Central memory CD4-positive, alpha-beta T cell (primary cell): ENCODE results near the gene ACTA2.

ENCODE experiments used
- DNase-seq: peaks from one replicate; pipeline ENCODE4 v3.0.0; 2022

ACTA2 gene

DNA sequence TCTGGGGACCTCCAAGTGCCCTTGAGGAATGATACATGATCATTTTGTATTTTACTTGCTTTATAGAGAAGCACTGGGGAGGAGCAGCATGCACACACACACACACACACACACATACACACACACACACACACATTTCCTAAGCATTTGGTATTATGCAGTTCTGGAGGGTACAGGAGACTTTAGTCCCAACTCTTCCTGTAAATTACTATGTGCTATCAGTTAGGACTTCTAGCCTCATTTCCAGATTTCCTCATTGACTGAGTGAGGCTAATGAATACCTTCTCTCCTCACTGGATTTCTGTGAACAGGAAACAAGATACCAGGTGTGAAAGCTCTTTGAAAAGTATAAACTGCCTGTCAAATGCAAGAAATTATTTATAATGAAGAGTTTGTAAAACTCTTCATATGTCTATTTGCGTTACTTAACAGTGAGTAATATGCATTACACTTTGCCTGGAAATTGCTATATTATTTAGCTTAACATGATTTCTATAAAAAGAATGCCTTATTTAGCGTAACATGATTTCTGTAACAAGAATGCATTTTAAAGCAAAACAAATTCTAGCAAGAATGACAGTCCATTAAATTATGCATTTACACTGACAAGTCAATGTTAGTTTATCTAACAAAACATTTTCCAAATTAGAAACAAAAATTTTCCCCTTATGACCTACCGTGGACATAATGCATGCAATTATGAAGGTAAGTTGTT is 34.2 kb downstream of the ACTA2 start:
- no peak for DNase-seq

DNA sequence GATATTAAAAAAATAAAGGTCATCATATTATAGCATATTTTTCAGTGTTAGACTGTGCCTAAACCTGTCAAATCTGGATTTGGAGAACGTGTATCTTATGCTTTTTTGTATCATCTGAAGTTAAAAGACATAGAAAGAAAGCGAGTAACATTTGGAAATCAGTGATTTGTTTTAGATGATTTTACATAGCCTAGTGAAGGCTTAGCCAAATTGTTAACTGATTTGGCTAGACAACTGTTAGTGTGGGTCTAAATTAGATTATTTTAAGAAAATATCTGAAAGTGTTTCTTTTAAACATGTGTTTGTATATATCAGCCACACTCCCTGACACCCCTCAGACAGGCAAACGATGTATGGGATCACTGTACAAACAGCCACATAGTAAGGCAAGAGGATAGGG is 35.6 kb downstream of the ACTA2 start:
- DNase-seq: no peak

DNA sequence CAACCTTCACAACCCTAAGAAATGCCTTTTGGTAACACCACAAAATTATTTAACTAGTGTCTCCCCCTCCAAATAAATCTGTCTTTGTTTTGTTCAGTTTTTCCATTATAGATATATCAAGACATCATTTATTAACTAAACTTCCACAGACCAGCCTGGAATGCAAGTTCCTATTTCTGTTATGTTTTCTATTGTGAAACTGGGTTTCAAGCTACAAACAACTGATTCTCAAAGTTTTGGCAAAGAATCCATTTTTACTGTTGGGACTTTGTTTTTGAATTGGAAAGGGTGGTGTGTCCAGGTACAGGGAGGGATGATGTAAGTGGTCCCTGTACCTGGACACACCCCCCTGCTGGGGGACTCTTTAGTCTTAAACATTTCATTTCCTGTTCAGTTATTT is 36.3 kb downstream of the ACTA2 start:
- DNase-seq: no peak

DNA sequence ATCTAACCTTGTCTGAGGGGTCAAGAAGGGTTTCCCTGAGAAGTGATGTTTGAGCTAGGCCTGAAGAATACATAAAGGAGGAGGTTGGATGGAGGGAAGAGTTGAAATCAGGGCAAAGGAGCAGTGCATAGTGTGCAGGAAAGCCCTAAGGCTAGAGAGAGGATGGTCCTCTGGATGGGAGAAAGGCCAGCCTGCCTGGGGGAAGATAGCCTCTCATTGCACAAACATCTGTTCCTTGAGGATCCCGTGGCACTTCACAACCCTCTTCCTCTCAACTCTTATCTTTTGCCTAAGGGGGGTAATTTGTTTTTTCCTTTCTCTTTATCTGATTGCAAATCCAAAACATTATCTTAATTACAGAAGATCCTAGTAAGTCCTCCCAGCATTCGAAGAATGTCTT is 36.8 kb downstream of the ACTA2 start:
- no peak for DNase-seq

DNA sequence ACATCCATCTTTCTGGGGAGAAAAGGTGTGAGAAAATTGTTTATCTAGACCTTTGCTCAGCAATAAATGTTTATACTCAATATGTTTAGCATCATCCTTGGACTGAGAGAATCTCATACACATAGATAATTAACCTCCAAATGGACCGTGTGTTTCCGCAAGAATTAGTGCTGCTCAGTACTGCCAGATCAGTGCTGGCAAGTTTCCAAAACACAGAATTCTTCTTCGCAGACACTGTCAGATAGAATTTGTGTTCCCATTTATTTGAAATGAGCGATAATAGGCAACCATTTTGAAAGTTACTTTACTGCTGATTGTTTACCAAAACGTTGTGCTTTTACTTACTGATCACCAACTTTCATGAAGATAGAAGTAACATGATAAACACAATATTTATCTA is 38.8 kb downstream of the ACTA2 start:
- DNase-seq: no peak

DNA sequence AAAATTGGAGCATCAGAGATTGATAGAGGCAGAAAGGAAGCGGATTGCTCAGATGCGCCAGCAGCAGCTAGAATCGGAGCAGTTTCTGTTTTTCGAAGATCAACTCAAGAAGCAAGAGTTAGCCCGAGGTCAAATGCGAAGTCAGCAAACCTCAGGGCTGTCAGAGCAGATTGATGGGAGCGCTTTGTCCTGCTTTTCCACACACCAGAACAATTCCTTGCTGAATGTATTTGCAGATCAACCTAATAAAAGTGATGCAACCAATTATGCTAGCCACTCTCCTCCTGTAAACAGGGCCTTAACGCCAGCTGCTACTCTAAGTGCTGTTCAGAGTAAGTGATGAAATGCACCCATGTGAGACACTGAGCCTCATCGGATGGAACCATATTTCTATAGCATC is 39.4 kb downstream of the ACTA2 start:
- no peak for DNase-seq

DNA sequence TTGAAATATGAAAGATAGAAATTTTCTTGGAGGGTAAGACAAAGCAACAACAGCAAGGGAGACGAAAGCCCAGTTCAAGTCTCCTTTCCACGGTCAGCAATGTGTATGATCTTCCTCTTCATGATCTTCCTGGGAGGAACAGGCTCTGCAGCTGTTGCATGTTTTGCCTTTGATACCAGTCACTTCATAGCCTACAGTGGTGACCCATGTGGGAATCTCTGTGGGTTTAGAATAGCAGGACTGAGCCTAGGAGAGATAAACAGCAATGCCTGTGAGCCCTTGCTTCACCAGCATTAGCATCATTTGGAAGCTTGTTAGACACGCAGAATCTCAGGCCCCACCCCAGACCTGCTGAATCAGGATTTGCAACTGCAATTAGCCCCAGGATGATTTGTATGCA is 40.7 kb downstream of the ACTA2 start:
- no peak for DNase-seq

DNA sequence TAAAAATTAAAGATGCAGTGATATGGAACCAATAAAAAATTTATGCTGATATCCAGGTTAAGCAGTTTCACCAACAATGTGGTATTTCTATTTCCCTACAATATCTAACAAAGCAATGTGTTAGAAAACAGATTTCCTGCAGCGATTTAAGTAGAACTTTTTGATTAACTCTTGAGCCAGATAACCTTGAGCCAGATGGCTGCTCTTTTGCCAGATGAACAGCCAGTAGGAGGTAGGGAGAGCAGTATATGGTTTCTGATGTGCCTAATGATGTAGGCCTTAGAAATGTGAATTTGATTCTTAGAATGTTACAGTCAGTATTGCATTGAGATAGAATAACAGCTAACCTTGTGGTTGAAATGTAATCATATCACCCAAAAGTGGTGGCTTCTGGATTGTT is 41.5 kb downstream of the ACTA2 start:
- no peak for DNase-seq

DNA sequence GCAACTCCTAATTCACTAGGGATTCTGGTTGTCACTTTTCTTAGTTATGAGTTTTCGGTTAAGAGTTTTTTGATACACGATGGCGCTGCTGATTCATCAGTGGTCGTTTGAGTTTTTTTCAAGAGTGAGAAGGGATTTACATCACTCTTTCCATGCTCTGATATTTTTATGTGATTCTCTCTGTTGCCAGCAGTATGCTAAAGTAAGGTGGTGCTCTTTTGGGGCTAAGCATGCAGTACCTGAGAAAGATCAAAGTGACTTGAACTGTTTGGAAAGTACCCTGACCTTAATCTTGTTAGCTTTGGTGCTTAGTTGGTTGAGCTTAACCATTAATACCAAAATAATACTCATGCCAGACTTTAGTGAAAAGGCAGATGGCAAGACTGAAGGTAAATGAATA is 44.4 kb downstream of the ACTA2 start:
- no peak for DNase-seq

DNA sequence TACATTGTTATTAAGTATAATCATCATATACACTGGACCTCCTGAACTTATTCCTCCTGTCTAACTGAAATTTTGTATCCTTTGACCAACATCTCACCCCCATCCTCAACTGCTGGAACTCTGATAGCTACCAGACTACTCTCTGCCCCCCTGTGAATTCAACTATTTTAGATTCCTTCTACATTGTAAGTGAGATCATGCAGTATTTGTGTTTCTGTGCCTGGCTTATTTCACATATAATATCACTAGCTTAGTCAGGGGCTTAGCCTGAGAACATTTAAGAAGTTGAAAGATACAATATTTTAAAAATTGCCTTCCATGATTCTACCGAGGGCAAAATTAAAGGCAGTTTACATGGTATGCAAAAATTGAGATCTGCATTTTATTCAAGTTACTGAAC is 45.7 kb downstream of the ACTA2 start:
- no peak for DNase-seq

DNA sequence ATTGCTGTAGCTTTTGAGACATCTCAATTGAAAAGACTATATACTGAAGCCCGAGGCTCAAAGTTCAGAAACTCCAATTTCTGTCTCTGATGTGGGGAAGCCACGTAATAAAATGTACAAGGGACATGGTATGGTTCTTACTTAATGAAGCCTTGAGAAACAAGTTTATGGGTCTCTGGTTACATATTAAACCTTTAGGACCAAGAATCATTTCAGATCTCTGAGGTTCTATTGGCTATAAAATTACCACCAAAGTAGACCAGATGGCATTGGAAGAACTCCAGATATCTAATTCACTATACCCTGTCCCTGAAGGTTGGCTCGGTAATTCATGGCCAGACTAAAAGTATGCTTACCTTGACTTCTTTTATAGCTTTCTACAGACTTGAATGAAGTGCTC is 48.9 kb downstream of the ACTA2 start:
- no peak for DNase-seq

DNA sequence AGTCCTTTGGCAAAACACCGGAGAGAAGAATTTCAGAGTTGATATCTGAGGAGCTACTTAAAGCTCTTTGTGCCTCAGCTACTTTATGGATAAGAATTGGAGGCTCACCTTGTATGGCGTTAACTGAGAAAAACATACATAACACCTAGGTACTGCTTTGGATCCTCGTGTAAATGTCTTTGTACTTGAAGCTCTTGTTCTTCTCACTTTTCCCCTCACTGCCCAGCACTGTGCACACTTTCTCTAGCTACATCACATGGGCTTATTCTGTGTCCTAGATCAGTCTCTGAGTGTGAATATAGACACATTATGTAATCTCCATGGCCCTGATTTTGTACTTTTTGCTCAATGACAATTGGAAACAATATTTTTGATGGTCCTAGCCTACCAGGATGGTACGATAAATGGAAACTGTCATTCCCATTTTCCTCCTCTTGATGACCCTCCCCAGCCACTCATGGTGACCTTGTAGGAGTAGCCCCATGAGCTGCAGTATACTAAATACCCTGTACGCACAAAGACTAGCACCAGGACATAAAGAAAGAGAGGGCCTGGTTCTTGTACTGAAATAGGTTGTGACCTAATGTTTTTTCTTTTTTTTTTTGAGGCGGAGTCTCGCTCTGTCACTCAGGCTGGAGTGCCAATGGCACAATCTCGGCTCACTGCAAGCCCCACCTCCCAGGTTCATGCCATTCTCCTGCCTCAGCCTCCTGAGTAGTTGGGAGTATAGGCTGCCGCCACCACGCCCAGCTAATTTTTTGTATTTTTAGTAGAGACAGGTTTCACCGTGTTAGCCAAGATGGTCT is 50.4 kb downstream of the ACTA2 start:
- no peak for DNase-seq

DNA sequence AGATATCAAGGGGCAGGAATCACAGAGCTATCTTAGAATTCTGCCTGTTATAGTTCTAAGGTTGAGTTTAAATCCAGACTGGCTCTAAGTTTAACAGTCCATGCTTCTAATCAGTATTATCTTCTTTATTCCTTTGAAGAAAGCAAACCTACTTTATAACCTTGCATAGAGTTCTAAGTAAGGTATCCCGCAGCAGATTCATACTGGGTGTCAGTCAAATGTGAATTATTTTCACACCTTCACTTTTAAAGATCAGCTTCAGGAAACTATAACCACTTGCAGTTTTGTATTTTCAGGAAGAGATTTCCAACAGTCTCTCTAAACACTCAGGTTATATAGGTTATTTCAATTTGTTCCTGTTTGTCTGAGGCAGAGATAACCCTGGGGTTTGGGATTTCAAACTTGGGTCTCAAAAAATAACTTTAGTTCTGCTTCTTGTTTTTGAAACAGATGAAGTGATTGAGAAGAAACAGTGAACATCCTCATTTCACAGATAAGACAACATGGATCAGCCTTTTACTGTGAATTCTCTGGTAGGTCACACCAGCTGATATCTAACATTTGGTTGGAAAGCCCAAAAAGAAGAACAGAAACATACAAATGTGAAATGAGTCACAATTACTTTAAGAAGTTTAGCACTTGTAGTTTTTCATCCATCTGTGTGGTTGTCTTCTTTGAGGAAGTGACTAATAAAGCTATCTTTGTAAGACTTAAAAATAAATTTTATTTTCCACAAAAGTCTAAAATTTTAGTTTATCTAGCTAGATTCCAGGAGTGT is 51.2 kb downstream of the ACTA2 start:
- no peak for DNase-seq

DNA sequence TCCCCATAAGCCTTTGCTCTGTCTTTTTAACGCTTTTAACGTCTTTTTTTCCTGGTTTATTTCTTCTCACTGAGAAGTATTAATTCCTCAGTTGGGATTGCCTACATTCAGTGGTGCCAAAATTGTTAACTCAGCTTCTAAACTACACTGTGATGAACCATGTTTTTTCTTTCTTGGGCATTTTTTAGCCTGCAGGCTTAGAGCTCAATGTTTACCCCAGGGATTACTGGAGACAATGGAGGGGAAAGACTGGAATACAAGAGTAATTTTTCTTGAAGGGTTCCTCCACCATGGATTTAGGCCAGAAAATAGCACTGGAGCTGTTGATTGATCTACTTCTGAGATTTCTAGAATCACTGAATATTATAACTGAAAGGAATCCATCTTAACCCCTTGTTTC is 52.7 kb downstream of the ACTA2 start:
- DNase-seq: no peak

DNA sequence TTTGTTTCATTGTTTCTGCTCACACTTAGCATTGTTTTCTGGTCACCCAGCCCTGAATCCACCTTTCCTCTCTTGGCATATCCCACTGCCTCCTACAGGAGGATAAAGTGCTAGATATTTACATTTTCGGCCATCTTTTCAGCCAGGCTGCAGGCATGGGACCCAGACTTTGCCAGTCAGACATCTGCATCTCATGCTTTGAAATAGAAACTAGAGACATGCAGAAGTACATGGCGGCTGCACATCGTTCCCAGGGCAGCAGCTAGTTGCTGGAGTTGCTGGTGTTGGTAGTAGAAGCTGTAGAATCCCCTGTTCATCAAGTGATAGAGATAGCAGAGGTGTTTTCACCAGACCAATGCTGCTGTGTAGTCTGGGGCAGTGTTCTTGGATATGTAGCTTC is 53.8 kb downstream of the ACTA2 start:
- no peak for DNase-seq

DNA sequence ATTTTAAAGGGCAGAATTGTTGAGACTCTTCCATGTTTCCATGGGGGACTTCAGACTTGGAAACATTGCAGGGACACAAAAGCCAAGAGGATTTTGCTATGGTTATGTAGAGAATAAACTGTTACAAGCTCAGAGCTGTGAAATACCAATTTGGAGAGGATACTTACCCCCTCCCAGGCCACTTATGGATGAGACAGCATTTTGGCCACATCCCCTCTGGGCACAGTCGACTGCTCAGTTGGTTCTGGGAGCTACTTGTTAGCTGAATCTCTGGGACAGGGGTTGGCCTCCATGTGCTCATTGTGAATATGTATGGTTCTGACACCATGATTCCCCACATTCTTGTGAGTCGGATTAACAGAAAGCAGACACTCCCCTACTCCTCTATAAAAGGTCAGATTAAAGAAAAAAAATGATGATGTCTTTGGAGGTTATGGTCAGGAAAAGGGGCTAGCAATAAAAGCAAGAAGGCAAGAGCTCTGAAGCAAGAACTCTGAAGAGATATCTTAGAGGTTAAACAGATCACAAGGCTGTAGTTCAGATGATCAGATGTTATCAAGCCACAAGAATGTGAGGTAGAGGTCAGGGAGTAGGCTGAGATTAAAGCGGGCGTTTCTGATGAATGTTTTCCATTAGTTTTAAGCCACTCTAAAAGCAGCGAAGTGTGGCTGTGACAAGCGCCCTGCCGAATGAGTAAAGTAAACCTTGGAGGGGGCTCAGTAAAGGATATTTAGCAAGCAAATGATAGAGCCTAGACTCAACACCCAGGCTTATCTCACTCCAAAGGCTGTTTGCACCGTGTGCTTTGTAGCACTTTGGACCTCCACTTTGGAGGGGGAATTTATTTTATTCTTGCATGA is 55.3 kb downstream of the ACTA2 start:
- no peak for DNase-seq

DNA sequence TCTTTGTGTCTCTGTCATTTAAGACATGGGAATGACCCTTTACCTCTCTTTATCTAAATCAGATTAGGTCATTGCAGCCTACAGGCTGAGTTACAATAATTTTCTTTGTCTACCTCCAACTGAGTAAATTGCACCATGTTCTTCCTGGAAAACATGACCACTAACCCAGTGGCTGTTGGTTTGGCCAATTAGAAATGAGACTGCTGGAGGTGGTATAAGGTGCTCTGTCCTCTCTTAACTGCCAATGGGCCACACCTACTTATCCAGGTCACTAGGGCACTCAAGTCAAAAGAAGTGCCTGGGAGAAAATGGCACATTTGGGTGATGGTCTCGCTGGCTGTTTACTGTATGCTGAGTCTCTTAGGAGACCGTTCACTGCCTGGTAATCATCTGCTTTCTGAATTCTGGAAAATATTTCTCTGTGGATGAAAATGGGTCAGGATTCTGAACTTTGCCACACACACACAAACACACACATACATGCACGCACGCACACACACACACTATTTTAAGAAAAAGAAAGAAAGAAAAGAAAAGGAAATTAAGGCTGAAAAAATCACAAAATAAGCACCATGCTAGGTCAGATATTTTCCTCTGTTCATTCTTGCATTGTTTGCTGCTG is 56.1 kb downstream of the ACTA2 start:
- DNase-seq: no peak

DNA sequence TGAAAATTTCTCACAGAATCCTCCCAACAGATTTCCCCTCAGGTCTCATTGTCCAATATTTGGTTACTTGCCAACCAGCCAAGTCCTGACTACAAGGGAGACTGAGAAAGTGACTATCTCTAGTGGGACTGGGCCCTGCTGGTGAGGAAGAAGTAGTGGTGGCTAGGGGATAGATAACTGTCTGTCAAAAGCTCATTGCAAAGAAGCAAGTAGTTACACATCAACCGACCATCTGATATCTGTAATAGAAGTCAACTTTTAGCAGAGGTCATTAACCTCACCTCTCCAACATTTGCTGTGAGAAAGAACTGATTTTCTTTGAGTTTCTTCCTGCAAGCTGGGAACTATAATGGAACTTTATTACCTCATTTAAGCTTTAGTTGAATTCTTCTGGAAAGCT is 57.3 kb downstream of the ACTA2 start:
- DNase-seq: no peak

DNA sequence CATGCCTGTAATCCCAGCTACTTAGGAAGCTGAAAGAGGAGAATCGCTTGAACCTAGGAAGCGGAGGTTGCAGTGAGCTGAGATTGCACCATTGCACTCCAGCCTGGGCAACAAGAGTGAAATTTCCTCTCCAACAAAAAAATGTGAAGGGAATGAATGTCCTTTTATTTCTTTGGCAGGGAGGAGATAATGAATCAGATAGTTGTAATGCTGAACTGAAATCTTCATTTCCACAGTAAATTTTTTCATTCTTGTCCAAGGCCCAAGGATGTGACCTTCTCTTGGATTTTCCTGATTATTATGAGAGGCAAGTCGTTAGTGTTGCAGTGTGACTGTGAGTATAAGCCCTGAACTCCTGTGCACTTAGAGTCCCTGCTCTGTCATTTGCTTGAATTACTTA is 59.0 kb downstream of the ACTA2 start:
- no peak for DNase-seq

DNA sequence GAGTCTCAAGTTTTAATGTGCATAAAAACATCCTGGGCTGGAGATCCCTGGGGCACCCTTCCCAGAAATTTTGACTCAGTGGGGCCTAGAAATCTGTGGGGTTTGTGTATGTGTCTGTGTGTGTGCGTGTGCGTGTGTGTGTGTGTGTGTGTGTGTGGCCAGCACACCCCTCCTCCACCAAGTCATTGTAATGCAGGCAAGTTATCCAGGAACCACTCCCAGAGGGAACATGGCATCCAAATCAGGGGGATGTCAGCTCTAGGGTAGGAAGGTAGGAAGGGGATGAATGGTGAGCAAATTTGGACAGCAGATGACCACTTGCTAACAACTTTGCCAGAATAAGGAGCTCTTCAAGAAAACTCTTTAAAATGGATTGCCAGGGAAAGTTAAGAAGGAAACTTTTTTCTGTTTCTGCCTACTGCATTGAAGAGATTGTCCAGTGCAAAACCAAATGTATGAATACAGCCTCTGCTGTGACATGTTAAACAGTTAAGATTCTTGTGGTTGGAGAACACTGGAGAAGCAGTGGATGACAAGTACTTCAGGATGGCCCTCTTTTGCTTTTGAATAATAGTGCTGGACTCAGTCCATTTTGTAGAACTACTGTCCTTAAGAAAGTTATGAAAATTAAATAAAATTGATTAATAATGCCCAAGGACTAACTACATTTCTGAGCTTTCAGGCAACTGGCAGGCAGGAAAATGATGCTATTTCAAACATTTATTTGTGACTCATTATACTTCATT is 60.2 kb downstream of the ACTA2 start:
- DNase-seq: no peak

DNA sequence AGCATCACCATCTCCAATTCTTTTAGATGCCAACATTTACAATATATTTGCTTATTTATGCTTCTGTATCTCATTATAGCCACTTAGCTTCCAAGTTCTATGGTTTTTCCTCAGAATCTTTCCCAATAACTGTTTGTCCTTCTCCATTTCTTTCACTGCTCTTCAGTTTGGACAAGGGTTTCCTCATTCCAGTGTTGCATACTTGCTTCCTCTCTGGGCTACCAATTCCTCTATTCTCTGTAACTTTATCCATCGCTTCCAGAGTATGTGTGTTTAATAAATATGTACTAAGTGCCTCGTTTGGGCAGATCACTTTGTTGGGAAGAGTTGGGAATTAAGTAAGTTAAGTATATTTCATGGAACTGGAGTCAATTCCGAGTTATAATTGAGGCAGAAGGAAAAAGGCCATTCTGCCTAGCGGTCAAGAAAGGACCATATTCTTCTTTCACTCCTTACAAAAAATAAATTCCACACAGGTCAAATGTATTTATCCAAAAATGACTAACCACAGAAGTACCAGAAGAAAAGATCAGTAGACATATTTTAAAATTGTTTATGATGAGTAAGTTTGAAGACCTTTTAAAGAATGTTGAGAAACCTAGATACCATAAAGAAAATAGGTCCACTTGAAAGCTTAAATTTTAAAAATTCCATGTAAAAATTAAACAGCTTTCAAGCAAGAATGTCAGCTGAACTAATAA is 61.7 kb downstream of the ACTA2 start:
- DNase-seq: no peak
